K562 (cell line): ENCODE data around the gene SOSTDC1. TPM values are rescaled to one million over a fixed set of nuclear protein-coding genes. Genes with fewer than 3 reads are reported as not detected.

Experiments
- CBFA2T3 ChIP-seq: fragments of 450-650 bp; IDR thresholded peaks from 2 replicates; pipeline ENCODE4 v1.6.1; 2017
- ETS2 ChIP-seq: IDR thresholded peaks from 2 replicates; pipeline ENCODE4 v1.6.1; 2016; ENCODE audit warnings: borderline replicate concordance, missing genetic modification characterization, mild to moderate bottlenecking, moderate library complexity, missing compliant biosample characterization; ENCODE audit not compliant: poor library complexity, severe bottlenecking
- RNF2 ChIP-seq: sonication (generic); IDR thresholded peaks from 2 replicates; pipeline ENCODE4 v1.6.1; 2016
- SMARCA4 ChIP-seq: fragments of 450-650 bp; IDR thresholded peaks from 2 replicates; pipeline ENCODE4 v1.6.1; 2016
- TOE1 ChIP-seq, 2 experiments: fragments of 450-650 bp in 1 of 2; sonication (generic) in 1 of 2; formaldehyde crosslinking in 1 of 2; IDR thresholded peaks; 2 replicates each; pipeline versions ENCODE4 v1.7.1 to v1.8.0; 2016 to 2022; ENCODE audit warnings: borderline replicate concordance in 2 of 2, mild to moderate bottlenecking in 2 of 2, antibody characterized with exemption in 1 of 2, inconsistent platforms in 1 of 2, low read depth in 1 of 2, missing genetic modification reagents in 1 of 2, moderate library complexity in 1 of 2
- ZNF77 ChIP-seq: fragments of 250-450 bp; sonication (Bioruptor Pico); IDR thresholded peaks from 2 replicates; pipeline ENCODE4 v1.5.0; 2020
- ZSCAN29 ChIP-seq: fragments of 450-650 bp; IDR thresholded peaks from 2 replicates; pipeline ENCODE4 v1.6.1; 2017
- polyA plus RNA-seq, 8 experiments: library from polyadenylated mRNA; depleted of rRNA in 4 of 8; stranded (reverse) in 5 of 8; unstranded in 3 of 8; fragments of >200 nt; fragmentation: Nextera tagmentation in 2 of 8; fragmentation: Illumina TruSeq in 1 of 8; extraction: Ambion mirVana in 2 of 8; extraction: Trizol in 1 of 8; gene quantifications; 2 replicates each; pipeline versions ENCODE4 v1.2.1 to v1.2.3, GENCODE V29; 2011 to 2014; ENCODE audit warnings: inconsistent platforms in 1 of 8, missing spikeins in 1 of 8
- total RNA-seq, 7 experiments: library from RNA; depleted of rRNA in 6 of 7; stranded (reverse); fragments of >200 nt in 6 of 7; fragmentation: Illumina TruSeq in 2 of 7; extraction: Trizol in 2 of 7; gene quantifications; 2 replicates each; pipeline versions ENCODE4 v1.2.1 to v1.2.3, GENCODE V29; 2011 to 2021; ENCODE audit warnings: low replicate concordance in 1 of 7
- TF ChIP-seq, protein P1 (sequence below): sonication (generic); formaldehyde crosslinking; IDR thresholded peaks from 2 replicates; pipeline ENCODE4 v1.8.1; 2022; ENCODE audit warnings: missing genetic modification reagents
- TF ChIP-seq, protein P2 (sequence below): fragments of 250-450 bp; sonication (Bioruptor Pico); IDR thresholded peaks from 2 replicates; pipeline ENCODE4 v1.4.0; 2020
- TF ChIP-seq, protein P3 (sequence below): sonication (generic); formaldehyde crosslinking; IDR thresholded peaks from 2 replicates; pipeline ENCODE4 v1.8.1; 2023; ENCODE audit warnings: mild to moderate bottlenecking, missing genetic modification reagents
- TF ChIP-seq, protein P4 (sequence below), 2 experiments: fragments of 450-650 bp; IDR thresholded peaks; 2 replicates each; pipeline ENCODE4 v1.6.1; 2018; ENCODE audit warnings: mild to moderate bottlenecking in 2 of 2, low read depth in 1 of 2; ENCODE audit not compliant: partially characterized antibody in 2 of 2
- TF ChIP-seq, protein P5 (sequence below): fragments of 250-450 bp; sonication (Bioruptor Pico); IDR thresholded peaks from 2 replicates; pipeline ENCODE4 v1.4.0; 2020; ENCODE audit warnings: borderline replicate concordance
- TF ChIP-seq, protein P6 (sequence below): fragments of 450-650 bp; conservative IDR thresholded peaks from 2 replicates; pipeline ENCODE4 v1.6.1; 2016; ENCODE audit warnings: missing genetic modification characterization, low read depth, mild to moderate bottlenecking, missing compliant biosample characterization, moderate library complexity

SOSTDC1 gene
- total and polyA plus RNA-seq, 9 of the 15 experiments (the other 6 are each of a cell fraction or from before 2014, with no cell fraction given), result 8.3 to 48.6 (median 15.9) TPM

DNA sequence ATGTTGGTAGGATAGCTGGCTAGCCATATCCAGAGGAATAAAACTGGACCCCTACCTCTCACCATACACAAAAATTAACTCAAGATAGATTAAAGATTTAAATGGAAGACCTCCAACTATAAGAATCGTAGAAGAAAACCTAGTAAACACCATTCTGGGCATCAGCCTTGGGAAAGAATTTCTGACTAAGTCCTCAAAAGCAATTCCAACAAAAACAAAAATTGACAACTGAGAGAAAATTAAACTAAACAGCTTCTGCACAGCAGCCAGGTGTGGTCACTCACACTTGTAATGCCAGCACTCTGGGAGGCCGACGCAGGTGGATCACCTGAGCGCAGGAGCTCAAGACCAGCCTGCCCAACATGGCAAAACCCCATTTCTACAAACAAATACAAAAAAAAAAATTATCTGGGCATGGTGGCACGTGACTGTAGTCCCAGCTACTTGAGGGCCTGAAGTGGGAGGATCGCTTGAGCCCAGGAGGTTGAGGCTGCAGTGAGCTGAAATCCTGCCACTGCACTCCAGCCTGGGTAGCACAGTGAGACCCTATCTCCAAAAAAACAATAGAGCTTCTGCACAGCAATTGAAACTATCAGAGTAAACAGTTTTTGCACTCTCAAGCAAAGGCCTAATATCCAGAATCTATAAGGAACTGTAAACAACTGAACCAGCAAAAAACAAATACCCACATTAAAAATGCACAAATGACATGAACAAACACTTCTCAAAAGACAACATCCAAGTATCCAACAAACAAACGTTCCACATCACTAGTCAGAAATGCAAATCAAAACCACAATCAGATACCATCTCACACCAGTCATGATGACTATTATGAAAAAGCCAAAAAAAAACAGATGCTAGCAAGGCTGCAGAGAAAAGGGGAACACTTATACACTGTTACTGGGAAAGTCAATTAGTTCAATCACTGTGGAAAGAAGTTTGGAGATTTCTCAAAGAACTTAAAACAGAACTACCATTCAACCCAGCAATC is 49.0 kb downstream of the SOSTDC1 start (continued):
- TF ChIP-seq, protein P1, sequence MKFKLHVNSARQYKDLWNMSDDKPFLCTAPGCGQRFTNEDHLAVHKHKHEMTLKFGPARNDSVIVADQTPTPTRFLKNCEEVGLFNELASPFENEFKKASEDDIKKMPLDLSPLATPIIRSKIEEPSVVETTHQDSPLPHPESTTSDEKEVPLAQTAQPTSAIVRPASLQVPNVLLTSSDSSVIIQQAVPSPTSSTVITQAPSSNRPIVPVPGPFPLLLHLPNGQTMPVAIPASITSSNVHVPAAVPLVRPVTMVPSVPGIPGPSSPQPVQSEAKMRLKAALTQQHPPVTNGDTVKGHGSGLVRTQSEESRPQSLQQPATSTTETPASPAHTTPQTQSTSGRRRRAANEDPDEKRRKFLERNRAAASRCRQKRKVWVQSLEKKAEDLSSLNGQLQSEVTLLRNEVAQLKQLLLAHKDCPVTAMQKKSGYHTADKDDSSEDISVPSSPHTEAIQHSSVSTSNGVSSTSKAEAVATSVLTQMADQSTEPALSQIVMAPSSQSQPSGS (CRISPR knock-in tag), result no peak
- TF ChIP-seq SMARCA4 (peak; percentile 93), ZNF77 (CRISPR knock-in tag) (no peak), ETS2 (tag) (no peak), CBFA2T3 (peak; percentile 46; the same call in 1 of the 2 replicates), RNF2 (peak; percentile 40; the same call in 1 of the 2 replicates), TOE1 (IDR thresholded peaks at IDR 0.05; ENCODE audit: borderline replicate concordance) (no peak), TOE1 (CRISPR knock-in tag; IDR thresholded peaks at IDR 0.05; ENCODE audit: borderline replicate concordance, low read depth) (no peak), ZSCAN29 (no peak)
- TF ChIP-seq, protein P2, sequence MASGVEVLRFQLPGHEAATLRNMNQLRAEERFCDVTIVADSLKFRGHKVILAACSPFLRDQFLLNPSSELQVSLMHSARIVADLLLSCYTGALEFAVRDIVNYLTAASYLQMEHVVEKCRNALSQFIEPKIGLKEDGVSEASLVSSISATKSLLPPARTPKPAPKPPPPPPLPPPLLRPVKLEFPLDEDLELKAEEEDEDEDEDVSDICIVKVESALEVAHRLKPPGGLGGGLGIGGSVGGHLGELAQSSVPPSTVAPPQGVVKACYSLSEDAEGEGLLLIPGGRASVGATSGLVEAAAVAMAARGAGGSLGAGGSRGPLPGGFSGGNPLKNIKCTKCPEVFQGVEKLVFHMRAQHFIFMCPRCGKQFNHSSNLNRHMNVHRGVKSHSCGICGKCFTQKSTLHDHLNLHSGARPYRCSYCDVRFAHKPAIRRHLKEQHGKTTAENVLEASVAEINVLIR (CRISPR knock-in tag), result no peak
- TF ChIP-seq, protein P3, sequence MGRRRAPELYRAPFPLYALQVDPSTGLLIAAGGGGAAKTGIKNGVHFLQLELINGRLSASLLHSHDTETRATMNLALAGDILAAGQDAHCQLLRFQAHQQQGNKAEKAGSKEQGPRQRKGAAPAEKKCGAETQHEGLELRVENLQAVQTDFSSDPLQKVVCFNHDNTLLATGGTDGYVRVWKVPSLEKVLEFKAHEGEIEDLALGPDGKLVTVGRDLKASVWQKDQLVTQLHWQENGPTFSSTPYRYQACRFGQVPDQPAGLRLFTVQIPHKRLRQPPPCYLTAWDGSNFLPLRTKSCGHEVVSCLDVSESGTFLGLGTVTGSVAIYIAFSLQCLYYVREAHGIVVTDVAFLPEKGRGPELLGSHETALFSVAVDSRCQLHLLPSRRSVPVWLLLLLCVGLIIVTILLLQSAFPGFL (CRISPR knock-in tag), result no peak
- TF ChIP-seq, protein P4, sequence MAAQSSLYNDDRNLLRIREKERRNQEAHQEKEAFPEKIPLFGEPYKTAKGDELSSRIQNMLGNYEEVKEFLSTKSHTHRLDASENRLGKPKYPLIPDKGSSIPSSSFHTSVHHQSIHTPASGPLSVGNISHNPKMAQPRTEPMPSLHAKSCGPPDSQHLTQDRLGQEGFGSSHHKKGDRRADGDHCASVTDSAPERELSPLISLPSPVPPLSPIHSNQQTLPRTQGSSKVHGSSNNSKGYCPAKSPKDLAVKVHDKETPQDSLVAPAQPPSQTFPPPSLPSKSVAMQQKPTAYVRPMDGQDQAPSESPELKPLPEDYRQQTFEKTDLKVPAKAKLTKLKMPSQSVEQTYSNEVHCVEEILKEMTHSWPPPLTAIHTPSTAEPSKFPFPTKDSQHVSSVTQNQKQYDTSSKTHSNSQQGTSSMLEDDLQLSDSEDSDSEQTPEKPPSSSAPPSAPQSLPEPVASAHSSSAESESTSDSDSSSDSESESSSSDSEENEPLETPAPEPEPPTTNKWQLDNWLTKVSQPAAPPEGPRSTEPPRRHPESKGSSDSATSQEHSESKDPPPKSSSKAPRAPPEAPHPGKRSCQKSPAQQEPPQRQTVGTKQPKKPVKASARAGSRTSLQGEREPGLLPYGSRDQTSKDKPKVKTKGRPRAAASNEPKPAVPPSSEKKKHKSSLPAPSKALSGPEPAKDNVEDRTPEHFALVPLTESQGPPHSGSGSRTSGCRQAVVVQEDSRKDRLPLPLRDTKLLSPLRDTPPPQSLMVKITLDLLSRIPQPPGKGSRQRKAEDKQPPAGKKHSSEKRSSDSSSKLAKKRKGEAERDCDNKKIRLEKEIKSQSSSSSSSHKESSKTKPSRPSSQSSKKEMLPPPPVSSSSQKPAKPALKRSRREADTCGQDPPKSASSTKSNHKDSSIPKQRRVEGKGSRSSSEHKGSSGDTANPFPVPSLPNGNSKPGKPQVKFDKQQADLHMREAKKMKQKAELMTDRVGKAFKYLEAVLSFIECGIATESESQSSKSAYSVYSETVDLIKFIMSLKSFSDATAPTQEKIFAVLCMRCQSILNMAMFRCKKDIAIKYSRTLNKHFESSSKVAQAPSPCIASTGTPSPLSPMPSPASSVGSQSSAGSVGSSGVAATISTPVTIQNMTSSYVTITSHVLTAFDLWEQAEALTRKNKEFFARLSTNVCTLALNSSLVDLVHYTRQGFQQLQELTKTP (IDR thresholded peaks at IDR 0.05; ENCODE audit: low read depth in 1 of 2, partially characterized antibody in 2 of 2), result peak in 1 of 2 experiments; percentile 96
- TF ChIP-seq, protein P5, sequence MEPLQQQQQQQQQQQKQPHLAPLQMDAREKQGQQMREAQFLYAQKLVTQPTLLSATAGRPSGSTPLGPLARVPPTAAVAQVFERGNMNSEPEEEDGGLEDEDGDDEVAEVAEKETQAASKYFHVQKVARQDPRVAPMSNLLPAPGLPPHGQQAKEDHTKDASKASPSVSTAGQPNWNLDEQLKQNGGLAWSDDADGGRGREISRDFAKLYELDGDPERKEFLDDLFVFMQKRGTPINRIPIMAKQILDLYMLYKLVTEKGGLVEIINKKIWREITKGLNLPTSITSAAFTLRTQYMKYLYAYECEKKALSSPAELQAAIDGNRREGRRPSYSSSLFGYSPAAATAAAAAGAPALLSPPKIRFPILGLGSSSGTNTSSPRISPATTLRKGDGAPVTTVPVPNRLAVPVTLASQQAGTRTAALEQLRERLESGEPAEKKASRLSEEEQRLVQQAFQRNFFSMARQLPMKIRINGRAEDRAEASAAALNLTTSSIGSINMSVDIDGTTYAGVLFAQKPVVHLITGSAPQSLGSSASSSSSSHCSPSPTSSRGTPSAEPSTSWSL, result no peak
- TF ChIP-seq, protein P6, sequence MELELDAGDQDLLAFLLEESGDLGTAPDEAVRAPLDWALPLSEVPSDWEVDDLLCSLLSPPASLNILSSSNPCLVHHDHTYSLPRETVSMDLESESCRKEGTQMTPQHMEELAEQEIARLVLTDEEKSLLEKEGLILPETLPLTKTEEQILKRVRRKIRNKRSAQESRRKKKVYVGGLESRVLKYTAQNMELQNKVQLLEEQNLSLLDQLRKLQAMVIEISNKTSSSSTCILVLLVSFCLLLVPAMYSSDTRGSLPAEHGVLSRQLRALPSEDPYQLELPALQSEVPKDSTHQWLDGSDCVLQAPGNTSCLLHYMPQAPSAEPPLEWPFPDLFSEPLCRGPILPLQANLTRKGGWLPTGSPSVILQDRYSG (tag), result no peak
